NCI-H1105 treated with DMSO at 0.1 percent for 48 hours (cell line): Measurements from ENCODE around the gene VAV2.

Experiments used
- DNase-seq: peaks from one replicate; lab custom pipeline; 2025; lab: John Stamatoyannopoulos, UW

The VAV2 gene

DNA sequence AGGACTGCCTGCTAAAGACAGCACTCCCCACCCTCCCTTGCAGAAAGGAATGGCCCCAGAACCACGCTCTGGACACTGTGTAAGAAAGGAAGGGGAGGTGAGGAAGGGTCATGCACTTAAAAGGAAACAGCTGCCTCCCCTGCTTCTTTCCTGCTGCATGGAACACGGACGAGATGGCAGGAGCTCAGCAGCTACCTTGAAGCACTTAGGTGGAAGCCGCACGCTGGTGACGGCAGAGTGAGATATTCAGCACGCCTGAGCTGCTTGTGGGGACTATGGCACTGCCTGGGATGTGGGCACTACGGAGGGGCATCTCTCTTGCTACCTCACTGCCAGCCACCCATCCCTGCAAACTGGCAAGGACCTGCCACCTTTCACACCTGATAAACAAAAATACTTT lies 101.5 kb downstream of the VAV2 start:
- DNase-seq: no peak

DNA sequence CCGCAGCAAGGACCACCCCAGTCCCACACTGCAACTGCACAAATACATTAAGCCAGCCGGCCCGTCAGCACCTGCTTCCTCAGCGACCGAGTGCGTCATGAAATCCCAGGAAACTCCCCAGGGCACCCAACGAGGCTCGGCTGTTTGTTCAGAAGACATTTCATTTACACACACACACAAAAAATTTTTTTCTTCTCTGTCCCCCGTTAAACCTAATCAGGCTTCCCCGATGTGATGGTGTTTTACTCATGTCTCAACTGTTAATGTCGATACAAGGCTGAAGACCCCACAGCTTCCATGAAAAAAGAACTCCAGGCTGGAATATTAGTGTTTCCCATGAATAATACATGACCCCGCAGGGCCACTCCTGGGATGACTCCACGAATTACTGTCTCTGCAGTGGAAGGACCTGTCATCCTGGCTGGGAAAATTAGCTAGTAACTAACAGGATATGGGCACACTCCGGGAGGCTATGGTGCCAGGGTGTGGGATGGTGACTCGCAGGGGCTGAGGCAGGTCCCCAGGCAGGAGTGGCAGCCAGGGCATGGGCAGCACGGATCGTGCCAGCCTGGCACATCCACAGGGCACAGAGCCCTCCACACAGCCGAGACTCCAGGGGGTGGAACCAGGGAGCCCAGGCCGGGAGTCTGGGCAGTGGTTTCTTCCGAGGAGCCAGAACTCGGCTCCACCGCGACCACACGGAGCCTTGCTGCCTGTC lies 102.4 kb downstream of the VAV2 start:
- DNase-seq: no peak

DNA sequence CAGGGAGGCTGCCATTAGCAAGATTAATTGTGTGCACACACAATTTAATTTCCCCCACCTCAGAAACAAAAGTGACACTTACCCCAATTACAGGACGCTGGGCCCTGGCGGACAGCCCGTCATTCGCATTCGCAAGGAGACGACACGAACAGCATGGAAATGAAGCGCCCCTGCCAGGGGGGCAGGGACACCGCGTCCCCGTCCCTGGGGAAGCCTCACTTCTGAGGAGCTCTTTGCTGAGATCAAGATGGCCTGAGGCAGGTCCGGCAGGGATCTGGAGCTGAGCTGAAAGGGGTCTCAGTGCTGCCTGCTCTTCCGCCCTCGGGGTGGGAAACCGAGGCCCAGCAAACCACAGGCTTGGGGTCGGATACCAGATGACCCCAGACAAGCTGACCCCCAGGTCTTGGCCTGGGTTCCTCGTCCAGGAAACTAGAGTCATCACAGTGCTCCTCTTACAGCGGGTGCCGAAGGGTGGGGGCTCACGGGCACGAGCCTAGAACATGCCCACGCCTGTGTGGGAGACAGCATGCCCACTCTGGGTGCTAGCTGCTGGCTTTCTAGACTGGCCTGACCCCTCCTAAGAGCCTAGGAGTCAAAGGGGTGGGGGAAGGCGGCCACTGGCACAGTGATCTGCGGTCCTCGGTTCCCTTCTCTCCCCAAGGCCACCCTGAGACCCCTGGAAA lies 103.2 kb downstream of the VAV2 start:
- DNase-seq: no peak

DNA sequence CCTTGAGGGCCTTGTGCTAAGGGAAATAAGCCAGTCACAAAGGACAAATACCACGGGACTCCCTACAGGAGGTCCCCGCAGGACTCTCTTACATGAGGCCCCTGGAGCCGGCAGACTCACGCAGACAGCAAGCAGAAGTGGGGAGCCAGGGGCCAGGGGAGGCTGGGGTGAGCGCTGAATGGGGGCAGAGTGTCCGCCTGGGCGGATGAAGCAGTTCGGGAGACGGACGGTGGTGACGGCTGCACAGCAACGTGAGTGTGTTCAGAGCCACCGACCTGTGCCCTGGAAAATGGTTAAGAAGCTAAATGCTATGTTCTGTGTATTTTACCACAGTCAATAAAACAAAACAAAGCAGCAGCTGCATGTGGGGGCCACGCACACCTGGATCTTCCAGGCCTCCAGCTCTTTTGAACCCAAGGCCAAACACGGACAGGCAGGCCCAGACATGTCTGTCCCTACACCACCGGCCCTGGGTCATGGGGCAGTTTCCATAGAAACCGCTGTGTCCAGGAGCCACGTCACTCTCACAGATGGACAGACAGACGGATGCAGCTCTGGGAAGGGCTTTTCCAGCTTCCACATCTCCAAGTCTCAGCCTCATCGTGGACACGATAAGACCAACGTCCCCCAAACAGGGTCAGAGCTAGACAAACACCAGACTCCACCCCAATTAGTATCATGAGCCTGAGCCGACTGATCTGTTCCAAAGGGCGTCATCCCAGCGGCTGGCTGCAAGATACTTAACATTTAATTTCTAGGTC lies 103.9 kb downstream of the VAV2 start:
- peak; percentile 84 for DNase-seq

DNA sequence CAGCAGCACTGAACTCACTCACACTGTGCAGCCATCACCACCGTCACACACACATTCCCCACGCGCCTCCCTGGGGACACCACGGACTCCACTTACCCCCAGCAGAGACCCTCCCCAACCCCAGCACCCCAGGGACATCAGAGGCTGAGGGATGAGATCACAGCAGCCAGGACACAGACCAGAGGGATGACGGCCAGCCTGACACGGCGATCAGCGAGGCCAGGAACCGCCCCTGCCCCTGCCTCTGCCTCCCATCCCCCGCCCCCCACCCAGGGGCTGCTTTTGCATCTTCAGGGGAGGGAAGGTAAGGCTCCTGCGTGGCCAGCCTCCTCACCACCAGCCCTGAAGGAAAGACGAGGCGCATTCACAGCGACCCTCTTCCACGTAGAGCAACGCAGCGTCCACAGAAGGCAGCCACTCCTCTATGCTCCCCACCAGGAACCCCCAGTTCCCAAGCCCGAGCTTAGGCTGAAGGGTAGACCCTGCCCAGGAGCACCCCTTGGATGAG lies 104.5 kb downstream of the VAV2 start:
- DNase-seq: no peak

DNA sequence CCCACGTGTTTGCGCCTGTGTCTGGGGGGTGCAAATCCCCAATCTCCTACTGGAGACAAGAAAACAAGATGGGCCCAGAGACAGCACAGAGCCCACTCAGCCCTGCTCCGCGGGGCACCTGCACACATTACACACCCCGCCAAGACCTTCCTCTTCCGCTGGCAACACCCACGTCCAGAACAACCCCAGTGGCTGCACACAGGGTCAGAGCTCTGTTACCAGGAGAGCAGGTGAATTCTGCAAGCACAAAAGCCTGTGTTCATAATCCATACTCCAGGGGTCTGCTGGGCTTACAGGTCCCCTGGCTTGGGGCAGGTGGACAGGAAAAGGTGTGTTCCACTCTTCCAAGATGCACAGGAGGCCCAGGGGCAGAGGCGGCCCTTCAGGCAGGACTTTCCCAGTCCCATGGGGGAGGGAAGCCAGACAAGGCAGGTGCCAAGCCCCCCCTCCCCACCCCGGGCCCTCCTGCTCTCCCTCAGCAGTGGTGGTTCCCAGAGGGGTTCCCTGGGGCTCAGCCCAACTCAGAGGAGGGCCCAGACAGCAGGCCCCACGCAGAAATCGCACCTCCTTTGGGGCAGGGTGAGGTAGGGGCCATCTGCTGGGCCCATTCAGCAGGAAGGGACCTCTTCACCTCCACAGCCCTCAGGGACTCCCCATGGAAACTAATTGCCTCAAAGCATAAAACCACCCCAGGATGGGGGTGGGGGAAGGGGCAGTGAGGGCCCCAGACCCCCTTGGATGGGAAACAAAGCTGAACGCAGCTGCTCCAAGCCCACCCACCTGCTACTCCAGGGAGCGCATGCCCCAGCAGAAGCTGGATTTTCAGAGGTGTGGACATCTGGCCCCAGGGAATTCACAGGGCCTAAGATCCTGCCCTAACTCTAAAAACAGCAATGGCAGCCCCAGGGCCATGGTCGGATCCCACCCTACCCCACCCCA lies 105.3 kb downstream of the VAV2 start:
- DNase-seq: no peak

DNA sequence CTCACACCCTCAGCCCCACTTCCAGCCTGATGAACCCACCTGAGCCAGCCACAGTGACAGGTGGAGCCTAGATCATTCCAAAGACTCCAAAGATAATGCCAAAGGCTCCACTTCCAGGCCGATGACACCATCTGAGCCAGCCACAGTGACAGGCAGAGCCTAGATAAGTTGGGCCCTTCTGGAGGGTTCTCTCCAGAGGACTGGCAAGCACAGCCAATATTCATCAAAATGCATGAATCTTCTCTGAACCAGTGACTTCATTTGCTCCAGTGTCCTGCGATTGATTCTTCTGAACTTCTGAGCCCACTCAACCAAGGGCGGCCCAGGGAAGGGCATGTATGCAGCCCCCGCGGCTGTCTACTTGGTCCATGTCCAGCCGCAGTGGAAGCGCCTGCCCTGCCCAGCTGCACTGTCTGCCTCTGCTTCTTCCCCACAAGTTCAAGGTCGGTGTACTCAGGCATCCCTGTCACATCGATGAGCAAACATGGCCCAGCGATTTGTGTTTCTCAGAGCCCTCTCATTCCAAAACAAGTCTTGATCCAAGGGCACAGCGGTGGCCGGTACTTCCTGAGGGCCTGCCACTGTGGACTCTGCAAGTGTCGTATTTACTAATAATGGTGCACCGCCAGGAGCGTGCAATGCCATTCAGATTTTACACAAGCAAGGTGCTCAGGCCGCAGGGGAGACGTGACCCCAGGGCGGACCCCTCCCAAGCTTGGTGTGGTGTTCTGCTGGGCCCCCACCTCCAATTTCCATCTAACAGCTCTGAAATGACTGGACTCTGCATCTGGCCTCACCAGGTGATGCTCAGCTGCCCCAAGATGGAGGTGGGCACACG lies 107.0 kb downstream of the VAV2 start:
- no peak for DNase-seq

DNA sequence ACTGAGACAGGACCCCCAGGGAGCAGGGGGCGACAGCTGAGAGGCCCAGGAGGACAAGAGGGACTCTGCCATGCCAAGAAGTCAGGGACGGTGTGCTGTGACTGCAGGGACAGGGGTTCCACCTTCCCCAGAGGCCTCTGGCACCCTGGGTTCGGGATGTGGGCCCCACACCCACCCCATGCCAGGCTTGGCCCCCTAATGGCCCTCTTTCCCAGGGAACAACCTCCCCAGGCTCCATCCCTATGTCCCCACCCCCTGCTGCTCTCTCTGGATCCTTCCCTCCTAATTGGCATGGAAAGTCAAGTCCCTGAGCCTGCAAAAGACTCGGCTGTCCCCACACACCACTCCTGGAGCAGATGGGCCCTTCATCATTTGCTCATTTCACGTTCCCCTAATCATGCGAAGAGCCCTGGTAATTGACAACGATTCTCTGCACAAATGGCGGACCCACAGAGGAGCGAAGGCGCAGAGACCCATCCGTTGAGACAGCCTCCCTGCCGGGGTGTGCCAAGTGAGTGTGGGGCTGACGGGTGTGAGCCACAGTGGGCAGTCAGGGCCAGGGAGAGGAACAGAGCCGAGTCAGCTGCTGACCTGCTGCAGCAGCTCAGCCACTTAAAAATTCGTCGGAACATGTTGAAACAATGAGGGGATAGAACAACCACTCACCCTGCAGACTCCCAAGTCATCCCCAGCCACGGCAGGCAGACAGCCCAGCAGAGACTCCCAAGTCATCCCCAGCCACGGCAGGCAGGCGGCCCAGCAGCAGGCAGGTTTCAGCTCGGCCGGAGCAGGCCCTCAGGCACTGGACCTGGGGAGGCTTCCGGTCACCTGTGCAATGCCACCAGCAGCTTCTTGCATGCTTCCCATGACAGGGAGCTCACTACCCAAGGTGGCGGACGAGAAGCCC lies 109.0 kb downstream of the VAV2 start:
- no peak for DNase-seq

DNA sequence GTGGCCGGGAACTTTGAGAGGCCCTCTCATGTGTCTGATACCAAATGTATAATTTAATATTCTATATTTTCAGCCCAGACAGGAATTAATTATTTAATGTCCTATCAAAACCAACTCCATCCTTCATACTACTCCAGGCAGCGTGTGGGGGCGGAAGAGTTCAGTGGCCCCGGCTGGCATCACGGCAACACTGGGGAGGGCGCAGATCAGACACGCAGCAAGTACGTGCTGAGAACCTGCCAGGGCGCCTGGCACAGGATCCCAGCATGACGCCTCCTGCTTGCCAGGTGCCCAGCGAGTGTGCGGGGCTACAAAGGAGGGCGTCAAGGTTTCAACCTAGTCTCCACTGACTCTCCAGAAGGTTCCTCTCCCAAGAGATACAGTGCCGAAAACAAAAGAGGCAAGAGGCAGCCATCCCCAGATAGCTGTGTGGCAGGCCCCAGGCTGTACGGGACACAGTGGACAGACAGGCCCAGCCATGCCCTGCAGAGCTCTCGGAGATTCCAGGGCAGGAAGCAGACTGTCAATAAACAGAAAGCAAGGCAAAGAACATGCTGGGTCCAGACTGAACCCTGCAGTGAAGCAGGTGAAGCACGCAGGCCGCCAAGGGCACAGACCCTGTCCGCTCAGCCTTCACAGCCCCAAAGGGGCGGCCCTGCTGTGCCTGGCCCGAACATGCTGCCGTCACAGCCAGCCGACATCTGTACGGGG lies 110.3 kb downstream of the VAV2 start:
- peak; percentile 49 for DNase-seq

DNA sequence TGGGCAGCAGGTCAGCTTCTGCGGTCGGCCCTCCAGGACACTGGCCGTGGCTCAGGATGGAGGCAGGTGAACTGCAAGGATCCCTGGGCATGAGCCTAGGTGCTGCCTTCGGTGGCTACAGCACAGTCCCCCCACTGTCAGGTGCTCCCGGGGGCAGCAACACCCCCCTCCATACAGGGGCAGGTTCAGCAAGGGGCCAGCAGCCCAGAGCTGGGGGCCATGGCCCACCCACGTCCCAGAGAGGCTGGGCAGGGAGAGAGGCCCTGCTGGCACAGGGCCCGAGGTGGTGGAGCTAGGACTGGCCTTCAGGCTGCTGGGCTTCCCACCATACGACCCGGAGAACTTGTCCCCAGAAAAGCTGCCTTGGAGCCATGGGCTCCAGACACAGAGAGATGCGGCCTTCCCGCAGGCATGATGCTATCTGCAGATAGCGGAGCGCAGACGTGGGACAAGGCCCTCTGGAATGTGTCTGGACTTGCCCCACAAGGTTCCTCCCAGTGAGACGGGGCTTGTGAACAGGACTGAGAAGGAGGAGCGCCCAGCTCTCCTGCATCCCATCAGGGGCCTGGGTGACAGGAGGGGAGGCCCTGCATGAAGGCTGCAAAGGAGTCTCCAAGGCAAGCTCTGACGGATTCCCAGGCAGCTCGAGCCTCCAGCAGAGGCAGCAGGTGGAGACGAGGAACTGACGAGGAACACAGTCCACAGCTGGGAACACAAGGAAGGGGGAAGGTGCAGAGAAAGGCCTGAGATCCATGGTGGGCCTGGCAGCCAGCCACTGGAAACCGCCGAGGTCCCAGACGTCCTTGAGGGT lies 111.1 kb downstream of the VAV2 start:
- DNase-seq: peak; percentile 49

DNA sequence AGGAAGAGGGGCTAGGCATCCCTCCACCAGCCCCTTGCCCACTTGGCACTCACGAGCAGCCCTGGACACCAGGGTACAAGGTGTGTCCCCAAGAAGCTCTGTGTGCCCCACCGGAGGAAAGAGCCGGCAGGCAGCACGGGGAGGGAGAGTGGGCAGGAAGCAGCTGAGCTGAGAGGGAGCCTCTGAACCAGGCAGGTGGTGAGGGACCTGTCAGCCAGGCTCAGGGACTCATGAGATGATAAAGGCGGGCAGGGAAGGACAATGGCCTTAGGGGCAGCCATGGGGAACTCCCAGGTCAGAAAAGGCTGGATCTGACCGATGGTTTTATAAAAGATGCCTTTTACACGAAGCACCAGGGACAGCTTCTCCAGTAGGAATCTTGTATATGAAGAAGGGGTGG lies 112.0 kb downstream of the VAV2 start:
- no peak for DNase-seq

DNA sequence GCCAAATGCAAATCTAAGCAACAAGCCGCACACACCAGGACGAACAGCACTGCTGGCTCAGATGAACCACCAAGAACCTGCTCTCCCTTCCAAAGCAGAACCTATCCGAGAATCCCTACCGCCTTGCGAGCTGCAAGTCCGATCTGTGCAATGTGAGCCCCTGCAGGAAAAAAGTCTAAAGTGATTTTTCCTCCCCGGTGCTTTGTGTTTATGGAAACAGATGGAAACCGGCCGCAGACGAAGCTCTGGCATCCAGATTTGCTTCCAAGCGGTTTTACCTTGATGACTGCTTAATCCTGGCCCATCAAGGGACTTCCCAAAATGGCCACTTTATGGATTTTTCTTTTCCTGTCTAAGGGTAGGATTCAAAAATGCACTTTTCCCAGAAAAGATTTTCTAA lies 112.5 kb downstream of the VAV2 start:
- DNase-seq: no peak

DNA sequence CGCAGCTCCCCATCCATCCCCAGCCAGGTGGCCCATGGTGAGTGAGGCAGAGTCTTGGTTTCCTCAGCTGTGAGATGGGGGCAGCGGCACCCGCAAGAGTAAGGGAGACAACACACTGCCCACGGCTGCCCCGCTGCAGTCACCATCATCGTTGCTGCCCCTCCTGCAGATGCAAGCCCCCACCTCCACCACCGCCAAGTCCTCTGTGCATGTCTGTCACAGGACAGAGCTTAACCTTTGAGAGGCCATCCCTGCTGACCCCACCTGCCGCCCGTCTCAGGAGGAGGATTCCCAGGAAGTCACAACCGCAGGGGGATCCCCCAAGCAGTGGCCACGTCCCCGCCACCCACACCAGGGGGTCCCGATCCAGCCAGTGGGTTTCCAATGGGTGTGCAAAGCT lies 113.7 kb downstream of the VAV2 start:
- DNase-seq: no peak

DNA sequence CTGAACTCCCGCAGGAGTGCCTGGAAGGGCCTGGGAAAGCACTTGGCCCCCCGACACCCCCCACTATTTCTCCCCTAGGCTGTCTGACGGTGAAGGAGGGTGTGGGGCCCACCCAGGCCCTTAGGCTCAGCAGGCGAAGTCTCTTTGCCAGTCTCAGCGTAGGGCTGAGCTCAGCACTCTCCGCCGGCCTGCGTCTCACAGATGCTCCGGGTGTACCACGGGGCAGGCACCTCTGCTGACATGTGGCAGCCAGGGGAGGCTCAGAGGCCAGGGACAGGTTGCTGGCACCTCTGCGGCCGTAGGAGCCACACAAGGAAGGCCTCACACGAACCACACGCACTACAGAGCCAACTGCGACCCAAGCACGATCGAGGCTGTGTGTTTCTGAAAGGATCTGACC lies 114.2 kb downstream of the VAV2 start:
- no peak for DNase-seq

DNA sequence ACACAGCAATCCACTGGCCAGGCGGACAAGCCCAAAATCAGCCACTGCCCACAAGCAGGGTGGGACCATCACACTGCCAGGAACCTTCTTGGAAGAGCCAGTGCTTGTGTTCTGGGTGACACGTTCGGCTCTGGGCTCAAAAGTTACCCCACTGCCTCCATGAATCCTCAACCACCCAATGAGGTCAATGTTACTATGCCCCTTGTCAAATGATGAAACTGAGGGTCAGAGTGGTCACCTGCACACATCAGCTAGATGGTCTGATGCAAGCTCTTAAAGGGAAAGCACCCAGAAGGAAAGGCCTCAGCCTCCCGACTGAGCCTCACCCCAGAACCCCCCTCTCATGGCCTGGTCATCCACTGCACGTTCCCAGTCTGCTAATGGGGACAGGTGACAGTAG lies 114.8 kb downstream of the VAV2 start:
- no peak for DNase-seq

DNA sequence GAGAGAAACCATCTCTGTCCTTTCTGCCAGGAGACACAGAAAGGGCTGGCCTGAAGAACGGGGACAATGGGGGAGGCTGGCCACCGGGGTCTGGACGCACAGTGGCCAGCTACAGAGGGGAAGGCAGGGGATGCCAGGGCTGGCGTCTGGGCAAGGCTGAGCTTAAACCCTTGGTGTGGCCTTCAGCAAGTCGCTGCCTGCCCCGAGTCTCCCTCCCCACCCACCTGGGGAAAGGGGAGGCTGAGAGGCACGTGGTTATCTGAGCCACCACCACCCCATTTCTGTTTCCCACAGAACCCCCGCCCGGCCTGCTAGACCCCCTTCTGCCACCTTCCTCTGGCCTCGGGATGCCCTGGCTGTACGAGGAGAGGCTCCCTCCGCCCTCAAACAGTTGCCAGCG lies 115.3 kb downstream of the VAV2 start:
- DNase-seq: peak; percentile 47

DNA sequence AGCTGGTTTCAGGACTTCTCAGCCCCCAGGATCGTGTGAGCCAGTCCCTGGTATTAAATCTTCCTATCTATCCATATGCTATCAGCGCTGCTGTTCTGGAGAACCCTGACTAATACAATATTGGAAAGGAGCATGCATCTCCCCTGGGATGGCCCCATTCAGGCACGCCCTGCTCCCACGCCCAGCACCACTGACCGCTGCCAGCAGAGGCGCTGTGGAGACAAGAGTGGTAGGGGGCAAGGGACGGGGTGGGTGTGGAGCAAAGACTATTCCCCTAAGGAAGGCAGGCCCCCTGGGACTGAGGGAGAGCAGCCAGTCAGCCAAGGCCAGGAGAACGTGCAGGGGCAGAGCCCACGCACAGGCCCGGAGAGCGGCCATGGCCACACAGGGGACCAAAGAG lies 116.0 kb downstream of the VAV2 start:
- DNase-seq: no peak

DNA sequence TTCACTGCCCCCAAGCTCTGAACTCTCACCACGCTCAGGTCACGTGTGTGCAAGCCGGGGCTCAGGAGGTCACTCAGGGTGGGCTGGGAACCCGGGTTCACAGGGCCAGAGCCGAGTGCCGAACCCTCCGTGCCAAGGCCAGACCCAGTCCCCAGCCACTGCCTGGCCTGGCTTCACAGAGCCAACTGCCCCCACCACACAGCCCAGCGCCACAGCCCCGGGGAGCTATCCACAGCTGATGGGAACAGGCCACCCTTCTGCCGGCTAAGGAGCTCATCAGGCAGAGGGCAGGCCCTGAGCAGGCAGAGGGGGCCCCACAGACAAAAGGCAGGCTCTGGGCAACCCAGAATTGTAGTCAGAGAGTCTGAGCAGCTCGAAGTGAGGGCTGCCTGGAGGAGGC lies 117.0 kb downstream of the VAV2 start:
- DNase-seq: no peak
